ENCODE results near the gene SLC5A2.

DNA sequence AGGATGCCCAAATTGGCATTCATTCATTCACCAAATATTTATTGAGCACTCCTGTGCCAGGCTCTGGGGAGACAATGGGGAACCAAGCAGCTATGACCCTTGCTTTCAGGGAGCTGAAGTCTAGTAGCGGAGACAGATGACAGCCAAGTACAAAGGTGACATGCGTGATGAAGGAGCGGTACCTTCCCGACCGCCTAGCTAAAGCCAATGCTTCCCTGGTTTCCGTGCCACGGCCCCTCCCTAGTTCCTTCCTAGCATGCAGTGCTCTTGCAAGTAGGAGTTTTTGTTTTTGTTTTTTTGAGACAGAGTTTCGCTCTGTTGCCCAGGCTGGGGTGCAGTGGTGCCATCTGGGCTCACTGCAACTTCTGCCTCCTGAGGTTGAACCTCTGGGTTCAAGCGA lies 3.2 kb upstream of the SLC5A2 start:
- TF ChIP-seq, protein P1, sequence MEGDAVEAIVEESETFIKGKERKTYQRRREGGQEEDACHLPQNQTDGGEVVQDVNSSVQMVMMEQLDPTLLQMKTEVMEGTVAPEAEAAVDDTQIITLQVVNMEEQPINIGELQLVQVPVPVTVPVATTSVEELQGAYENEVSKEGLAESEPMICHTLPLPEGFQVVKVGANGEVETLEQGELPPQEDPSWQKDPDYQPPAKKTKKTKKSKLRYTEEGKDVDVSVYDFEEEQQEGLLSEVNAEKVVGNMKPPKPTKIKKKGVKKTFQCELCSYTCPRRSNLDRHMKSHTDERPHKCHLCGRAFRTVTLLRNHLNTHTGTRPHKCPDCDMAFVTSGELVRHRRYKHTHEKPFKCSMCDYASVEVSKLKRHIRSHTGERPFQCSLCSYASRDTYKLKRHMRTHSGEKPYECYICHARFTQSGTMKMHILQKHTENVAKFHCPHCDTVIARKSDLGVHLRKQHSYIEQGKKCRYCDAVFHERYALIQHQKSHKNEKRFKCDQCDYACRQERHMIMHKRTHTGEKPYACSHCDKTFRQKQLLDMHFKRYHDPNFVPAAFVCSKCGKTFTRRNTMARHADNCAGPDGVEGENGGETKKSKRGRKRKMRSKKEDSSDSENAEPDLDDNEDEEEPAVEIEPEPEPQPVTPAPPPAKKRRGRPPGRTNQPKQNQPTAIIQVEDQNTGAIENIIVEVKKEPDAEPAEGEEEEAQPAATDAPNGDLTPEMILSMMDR (IDR thresholded peaks at IDR 0.05; ENCODE audit: low read depth, low read length) = no peak
- no peak for TF ChIP-seq EZH2phosphoT487 (IDR thresholded peaks at IDR 0.05; ENCODE audit: low read depth)
